GM18508 (cell line): ENCODE measurements around the gene ICAM1.

ENCODE experiments used
- ATAC-seq: cut with Tn5 transposase; IDR thresholded peaks from one replicate; pipeline ENCODE4 v1.9.1; 2021; ENCODE audit warnings: moderate number of reproducible peaks; ENCODE audit not compliant: insufficient read depth, unreplicated experiment

ICAM1 gene

DNA sequence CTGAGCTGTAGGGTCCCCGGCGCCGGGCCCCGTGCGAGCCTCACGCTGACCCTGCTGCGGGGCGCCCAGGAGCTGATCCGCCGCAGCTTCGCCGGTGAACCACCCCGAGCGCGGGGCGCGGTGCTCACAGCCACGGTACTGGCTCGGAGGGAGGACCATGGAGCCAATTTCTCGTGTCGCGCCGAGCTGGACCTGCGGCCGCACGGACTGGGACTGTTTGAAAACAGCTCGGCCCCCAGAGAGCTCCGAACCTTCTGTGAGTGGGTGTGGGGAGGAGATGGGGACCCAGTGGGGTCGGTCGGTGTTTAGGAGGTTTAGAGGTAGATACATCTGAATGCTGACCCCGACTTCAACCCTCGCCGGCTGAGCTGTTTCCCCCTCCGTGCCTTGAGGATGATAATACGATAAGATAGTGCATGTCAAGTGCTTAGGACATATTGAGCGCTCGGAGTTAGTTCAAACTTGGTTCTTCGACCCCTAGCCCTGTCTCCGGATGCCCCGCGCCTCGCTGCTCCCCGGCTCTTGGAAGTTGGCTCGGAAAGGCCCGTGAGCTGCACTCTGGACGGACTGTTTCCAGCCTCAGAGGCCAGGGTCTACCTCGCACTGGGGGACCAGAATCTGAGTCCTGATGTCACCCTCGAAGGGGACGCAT lies 20.8 kb downstream of the ICAM1 start:
- ATAC-seq, result no peak

DNA sequence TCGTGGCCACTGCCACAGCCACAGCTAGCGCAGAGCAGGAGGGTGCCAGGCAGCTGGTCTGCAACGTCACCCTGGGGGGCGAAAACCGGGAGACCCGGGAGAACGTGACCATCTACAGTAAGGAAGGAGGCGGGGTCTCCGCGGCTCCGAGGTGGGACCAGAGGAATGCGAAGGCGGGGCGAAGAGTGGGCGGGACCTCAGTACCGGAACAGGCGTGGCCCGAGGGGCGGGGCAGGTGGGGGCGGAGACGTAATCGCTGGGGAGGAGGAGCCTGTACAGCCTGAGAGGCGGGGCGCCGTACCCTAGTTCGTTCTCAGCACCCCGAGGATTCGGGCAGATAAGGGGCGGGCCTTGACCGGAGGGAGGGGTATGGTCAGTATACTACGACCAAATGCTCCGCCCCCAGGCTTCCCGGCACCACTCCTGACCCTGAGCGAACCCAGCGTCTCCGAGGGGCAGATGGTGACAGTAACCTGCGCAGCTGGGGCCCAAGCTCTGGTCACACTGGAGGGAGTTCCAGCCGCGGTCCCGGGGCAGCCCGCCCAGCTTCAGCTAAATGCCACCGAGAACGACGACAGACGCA lies 21.4 kb downstream of the ICAM1 start:
- no peak for ATAC-seq

DNA sequence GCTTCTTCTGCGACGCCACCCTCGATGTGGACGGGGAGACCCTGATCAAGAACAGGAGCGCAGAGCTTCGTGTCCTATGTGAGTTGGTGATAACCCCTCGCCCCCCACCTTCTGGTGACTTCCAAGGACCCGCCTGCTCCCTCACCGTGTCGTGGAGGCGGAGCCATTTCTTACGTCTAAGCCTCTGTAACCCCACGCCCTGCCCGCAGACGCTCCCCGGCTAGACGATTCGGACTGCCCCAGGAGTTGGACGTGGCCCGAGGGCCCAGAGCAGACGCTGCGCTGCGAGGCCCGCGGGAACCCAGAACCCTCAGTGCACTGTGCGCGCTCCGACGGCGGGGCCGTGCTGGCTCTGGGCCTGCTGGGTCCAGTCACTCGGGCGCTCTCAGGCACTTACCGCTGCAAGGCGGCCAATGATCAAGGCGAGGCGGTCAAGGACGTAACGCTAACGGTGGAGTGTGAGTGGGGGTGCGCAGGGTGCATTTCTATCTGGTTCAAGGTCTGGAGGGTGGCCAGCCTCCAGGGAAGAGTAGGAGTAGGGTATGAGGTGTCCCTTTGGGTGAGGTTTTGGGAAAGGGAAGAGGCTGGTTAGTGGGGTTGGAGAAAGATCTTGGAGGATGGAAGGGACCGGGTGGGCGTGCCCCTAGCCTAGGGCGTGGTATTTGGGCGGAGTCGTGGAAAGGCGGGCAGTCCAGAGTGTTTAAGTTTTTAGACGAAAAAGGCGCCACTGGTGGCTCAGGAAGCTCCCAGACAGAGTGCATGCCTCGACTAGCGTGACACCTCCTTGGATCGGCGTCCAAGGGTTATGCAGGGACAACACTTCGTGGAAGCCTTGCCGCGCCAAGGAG lies 22.1 kb downstream of the ICAM1 start:
- no peak for ATAC-seq

DNA sequence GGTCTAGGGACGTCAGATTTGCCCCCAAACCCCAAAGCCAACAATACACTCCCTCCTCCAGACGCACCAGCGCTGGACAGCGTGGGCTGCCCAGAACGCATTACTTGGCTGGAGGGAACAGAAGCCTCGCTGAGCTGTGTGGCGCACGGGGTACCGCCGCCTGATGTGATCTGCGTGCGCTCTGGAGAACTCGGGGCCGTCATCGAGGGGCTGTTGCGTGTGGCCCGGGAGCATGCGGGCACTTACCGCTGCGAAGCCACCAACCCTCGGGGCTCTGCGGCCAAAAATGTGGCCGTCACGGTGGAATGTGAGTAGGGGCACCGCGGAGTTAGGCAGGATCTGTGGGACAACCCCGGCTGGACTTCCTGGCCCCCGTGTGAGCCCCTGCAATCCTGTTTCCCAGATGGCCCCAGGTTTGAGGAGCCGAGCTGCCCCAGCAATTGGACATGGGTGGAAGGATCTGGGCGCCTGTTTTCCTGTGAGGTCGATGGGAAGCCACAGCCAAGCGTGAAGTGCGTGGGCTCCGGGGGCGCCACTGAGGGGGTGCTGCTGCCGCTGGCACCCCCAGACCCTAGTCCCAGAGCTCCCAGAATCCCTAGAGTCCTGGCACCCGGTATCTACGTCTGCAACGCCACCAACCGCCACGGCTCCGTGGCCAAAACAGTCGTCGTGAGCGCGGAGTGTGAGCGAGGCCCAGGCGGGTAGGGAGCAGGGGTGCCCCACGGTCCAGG lies 22.9 kb downstream of the ICAM1 start:
- ATAC-seq, result no peak

DNA sequence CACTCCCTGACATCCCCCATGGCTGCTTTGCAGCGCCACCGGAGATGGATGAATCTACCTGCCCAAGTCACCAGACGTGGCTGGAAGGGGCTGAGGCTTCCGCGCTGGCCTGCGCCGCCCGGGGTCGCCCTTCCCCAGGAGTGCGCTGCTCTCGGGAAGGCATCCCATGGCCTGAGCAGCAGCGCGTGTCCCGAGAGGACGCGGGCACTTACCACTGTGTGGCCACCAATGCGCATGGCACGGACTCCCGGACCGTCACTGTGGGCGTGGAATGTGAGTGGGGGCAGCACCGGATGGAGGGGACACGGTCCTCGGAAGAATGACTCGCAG lies 23.4 kb downstream of the ICAM1 start:
- no peak for ATAC-seq

DNA sequence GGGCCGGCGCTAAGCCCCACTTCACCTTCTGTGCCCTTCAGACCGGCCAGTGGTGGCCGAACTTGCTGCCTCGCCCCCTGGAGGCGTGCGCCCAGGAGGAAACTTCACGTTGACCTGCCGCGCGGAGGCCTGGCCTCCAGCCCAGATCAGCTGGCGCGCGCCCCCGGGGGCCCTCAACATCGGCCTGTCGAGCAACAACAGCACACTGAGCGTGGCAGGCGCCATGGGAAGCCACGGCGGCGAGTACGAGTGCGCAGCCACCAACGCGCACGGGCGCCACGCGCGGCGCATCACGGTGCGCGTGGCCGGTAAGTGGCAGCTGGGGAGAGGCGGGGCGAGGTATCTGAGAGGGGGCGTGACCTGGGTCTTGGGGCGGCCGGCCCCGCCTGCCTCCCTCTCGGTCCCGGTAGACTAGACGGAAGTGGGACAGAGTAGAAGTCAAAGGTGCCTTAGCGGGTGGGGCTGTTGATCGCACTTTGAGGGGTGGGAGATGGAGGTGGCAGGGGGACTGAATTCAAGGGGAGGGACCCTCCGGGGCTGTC lies 24.5 kb downstream of the ICAM1 start:
- ATAC-seq, result no peak

DNA sequence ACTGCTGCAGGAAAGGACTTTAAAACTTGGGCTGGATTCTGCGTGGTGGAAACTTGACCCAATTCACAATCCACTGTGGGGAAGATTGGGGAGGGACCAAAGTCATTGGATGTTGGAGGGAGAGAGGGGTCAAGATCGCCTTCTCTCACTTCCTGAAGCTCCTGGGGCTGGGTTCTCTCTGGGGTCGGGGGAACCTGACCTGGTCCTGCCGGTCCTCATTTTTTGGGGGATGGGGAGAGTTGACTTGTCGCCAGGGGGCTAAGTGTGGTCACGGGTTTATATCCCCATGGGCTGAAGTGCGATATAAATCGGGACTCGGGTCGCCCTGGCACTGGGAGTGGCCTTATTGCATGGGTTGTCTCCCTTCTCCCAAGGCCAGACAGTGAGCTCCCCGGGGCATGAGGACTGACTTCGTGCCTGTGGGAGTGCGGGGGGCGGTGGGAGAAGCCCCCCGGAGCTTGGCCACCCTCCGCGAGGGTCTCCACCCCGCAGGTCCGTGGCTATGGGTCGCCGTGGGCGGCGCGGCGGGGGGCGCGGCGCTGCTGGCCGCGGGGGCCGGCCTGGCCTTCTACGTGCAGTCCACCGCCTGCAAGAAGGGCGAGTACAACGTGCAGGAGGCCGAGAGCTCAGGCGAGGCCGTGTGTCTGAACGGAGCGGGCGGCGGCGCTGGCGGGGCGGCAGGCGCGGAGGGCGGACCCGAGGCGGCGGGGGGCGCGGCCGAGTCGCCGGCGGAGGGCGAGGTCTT lies 25.1 kb downstream of the ICAM1 start:
- ATAC-seq, result no peak

DNA sequence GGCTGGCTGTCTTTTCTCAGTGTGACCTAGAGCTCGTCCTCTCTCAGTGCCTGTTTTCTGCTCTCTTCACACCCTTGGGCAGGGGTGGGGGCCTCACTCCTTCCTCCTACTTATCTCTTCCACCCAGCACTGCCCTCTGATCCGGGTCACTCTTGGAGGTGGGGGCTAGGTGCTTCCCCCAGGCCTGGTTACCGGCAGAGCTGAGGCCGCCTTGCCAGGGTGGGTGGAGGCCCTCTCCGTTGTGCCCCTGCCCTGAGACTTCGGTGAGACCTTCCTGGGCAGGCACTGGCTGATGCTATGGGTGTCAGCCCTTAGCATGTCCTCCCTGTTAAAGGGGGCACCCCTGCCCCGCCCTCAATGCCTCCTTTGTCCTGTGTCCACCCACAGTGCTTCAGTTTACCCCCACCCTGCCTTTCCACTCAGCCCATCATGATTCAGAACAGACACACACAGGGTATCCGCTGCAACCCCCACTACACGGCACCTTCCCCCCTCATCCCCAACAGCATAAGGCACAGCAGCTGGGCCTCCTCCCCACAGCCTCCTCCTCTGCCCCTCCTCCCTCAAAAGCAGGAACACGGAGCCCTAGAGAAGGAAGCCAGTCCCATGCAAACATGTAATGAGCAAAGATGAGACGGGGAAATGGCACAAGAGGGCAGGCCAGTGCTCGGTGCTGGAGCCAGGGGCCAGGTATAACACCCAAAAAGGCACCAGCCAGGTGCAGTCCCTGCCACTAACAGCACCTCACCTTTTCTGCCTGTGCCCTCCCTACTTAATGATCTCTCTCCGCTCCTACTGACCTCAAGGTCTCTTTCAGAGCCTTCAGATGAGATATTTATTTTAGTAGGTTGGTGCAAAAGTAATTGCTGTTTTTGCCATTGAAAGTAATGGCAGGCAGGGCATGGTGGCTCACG lies 28.9 kb downstream of the ICAM1 start:
- no peak for ATAC-seq

DNA sequence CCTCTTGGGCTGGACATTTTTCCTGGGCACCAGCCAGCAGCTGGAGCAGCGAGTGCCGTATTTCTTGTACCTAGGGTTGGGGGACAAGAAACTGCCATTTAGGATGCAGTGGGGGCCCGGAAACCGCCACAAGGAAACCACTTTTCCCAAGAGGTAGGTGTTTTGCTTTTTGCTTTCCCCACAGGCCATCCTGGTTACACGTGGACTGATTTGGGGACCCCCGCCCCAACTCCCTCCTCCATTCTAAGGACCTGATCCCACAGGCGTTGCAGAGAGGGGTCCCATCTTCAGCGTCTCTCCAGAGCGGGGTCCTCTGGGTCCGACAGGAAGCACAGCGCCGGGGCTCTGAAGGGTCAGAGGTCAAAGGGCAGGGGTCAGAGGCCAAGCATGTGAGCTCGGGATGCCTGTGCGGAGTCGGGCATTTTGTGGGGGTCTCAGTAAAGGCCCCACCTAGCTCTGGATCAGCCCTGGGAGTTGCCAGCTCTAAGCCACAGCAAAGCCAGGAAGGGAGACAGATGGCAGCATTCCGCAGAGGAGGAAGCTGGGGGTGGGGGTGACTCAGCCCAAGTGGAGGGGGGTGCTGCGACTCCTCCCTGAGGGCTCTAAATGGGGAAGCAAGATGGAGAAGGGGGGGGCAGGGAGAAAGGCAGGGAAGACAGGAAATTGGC lies 34.4 kb downstream of the ICAM1 start:
- no peak for ATAC-seq

DNA sequence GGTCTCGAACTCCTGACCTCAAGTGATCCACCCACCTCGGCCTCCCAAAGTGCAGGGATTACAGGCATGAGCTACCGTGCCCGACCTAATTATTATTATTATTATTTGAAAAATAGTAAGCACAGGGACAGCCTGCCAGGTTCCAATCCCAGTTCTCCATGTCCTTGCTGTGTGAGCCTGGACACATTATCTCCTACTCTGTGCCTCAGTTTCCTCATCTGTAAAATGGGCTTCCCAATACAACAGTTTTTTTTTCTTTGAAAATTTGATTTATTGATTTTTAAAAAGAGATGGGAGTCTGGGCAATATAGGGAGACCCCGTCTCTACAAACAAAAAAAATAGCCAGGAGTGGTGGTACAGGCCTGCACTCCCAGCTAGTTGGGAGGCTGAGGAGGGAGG lies 35.4 kb downstream of the ICAM1 start:
- no peak for ATAC-seq

DNA sequence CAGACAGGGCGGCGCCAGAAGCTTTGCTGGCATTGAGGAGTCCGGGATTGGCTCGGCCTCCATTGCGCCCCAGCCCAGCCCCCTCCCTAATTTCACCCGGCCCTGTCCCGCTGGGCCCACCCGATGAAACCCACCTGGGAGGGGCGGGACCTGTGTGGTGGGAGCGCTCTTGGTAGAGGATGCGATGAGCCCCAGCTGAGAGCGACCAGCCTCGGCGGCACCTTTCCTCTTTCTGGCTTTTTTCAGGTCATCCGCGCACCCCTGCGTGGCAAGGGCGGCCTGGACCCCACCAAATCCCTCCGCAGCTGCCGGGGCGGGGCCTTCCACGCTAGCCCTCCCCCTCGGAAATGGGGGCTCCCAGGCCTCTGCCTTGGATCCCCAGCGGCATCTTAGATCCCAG lies 38.5 kb downstream of the ICAM1 start, which contains the start of gene ZGLP1:
ZGLP1 (minus strand) TSS at position 393 of the 400 bp plus-strand sequence.
- ATAC-seq, result no peak

DNA sequence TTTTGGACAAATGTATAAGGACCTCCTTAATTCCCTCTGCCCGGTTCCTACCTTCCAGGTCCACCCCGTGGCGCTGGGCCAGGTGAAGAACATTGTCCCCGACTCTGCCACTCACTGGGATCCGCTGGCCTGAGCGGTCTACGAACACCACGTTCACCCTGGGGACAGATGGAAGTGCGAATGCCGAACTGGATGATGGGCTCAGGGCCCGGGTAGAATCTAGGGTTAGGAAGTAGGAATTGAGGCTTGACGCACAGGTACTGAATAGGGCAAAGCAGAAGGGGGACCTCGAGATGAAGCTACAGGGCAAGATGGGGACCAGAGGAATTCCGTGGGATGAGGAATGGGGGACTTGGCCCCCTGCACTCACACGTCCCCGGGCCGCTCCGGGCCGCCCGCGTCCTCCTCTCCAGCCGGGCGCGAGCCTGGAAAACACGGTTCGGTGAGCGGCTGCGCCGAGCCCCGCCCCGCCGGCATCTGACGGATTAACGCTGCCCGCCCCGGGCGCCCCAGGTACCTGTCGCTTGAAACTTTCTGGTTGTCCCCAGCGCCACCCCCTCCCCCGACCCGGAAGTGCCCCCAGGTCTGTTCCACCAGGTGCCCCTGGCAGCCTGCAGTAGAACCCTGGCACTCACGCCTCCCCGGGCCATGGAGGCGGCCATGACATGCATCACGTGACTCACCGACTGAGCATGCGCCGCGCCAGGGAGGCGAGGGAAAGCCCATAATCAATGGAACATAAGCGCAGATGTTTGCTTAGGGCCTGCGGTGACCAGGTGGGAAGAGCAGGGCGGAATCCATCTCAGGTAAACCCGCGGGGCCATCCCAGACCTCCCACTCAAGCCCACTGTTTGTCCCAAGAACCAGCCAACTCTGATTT lies 44.7 kb downstream of the ICAM1 start, which contains the start of gene FDX2:
FDX2 (minus strand) TSS at position 681 of the 880 bp plus-strand sequence; CDS start at position 662, 19 bp downstream.
- no peak for ATAC-seq

DNA sequence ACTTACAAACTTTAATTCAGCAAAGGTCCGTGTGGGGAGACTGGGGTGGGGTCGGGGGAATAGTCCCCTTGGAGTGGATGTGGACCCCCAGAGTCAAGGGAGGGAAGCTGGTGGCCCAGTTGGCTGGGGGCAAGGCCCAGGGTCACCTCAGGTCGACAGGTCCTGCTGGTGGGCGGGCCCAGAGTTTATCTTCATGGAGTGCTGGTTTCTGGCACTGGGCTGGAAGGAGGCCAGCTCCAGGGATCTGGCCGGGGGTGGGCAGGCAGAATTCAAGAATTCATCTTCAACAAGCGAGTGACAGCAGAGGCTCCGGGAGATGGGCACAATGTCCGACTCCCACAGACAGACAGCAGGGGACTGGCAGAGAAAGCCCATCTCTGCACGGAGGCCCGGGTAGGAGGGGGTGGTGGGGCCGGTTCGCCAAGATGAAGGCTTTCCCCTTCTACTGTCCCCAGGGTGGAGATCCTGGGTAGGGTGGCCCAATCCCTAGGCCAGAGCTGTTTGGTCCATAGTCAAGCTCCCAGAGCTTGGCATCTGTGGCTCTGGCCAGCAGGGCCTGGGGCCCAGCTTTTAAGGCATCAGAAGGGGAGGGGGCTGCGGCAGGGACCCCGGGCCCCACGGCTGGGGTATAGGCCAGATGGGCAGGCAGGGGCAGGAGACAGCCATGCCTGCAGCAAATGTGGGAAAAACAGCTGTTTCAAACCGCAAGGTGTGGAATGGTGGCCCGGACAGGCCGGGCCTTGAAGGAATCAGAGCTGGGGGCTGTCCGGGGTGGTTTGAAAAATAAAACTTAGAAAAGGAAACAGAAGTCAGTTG lies 45.5 kb downstream of the ICAM1 start:
- ATAC-seq, result no peak

DNA sequence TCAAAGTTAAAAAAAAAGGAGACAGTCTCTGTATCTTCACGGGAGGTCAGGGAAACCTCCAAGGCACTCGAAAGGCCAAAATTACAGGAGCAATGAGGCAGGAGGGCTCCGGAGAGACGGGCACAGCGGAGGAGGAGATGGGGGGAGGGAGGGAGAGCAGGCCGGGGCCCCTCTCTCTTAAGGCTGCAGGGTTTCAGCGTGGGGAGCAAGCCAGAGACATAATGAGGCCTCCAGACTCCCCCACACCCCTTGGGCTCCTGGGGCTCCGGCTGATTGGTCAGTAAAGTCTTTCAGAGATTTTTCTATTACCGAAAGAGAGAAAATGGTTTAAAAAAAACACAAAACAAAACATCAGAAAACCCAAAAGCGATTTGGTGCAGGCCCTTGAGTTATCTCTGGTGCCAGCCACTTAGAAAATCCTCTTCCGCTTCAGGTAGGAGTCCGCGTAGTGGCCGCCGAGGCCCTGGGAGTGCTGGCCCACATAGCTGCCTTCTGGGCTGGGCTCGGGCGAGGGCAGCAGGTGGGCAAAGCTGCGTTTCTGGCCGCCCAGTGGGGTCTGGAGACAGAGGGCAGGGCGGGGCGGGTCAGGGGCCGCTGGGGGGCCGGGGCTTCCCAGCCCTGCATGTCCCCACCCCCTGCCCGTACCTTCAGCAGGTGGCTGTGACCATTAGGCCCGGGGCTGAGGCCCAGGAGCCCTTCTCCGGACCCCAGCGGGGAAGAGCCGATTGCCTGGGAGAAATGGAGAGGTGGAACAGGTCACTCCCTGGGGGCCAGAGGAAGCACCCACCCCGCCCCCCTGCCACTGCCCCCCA lies 46.3 kb downstream of the ICAM1 start:
- ATAC-seq, result no peak

DNA sequence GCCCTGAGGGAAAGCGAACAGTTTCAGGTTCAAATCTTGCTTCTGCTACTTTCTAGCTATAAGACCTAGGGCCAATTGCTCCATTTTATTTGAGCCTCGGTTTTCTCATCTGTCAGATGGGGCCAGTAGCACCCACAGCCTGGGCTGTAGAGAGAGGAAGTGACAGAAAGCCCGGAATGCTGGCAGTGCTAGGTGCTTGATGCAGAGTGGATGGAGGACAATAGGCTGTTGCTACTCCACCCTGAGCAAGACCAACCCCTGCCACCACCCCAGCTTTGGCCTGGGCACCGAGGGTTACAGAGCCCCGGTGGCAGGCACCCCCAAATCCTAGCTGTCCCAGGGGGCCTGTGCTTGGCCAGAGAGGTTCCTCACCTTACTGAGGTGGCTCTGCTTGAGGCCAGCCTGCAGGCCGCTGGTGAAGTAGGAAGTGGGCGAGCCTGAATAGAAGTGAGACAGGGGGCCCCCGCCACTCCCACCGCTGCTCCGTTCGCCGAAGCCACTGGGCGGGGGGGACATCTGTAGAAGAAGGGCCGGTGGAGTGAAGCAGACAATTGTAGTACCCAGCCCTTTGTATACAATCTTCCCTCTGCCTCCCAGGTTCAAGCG lies 47.0 kb downstream of the ICAM1 start:
- ATAC-seq, result no peak
